Smooth muscle cell (in vitro differentiated cells): ENCODE results near the gene RAD51B. TPM values are rescaled to one million over a fixed set of nuclear protein-coding genes. Genes with fewer than 3 reads are reported as not detected.

ENCODE experiments used
- DNase-seq: peaks from one replicate; lab custom pipeline; 2025; ENCODE audit not compliant: unreplicated experiment; lab: John Stamatoyannopoulos, UW
- H2AFZ ChIP-seq: fragments of 200-600 bp; sonication (generic); 2 replicates; pipeline ENCODE4 v1.6.0; 2016; ENCODE audit warnings: antibody characterized with exemption, low read depth, mild to moderate bottlenecking
- H3F3A ChIP-seq: fragments of 200-600 bp; sonication (generic); 2 replicates; pipeline ENCODE4 v1.6.0; 2017; ENCODE audit warnings: antibody characterized with exemption, low read depth
- H3K27ac ChIP-seq: fragments of 200-600 bp; sonication (generic); 2 replicates; pipeline ENCODE4 v1.5.1; 2016; ENCODE audit warnings: low read depth, mild to moderate bottlenecking
- H3K27me3 ChIP-seq: fragments of 200-600 bp; sonication (generic); 2 replicates; pipeline ENCODE4 v1.6.1; 2016; ENCODE audit warnings: low read depth, mild to moderate bottlenecking
- H3K36me3 ChIP-seq: fragments of 200-600 bp; sonication (generic); 2 replicates; pipeline ENCODE4 v1.5.1; 2016; ENCODE audit warnings: low read depth
- H3K4me1 ChIP-seq: fragments of 200-600 bp; sonication (generic); 2 replicates; pipeline ENCODE4 v1.5.1; 2016; ENCODE audit warnings: low read depth
- H3K4me2 ChIP-seq: fragments of 200-600 bp; sonication (generic); 2 replicates; pipeline ENCODE4 v1.6.0; 2016; ENCODE audit warnings: mild to moderate bottlenecking
- H3K4me3 ChIP-seq: fragments of 200-600 bp; sonication (generic); 2 replicates; pipeline ENCODE4 v1.5.1; 2016; ENCODE audit warnings: mild to moderate bottlenecking
- H3K79me2 ChIP-seq: fragments of 200-600 bp; sonication (generic); 2 replicates; pipeline ENCODE4 v1.6.0; 2016; ENCODE audit warnings: low read depth, mild to moderate bottlenecking
- H3K9ac ChIP-seq: fragments of 200-600 bp; sonication (generic); 2 replicates; pipeline ENCODE4 v1.6.0; 2016; ENCODE audit warnings: low read depth
- H3K9me3 ChIP-seq: fragments of 200-600 bp; sonication (generic); replicated peaks from 2 replicates; pipeline ENCODE4 v1.5.1; 2016; ENCODE audit warnings: low read depth
- H4K20me1 ChIP-seq: fragments of 200-600 bp; sonication (generic); 2 replicates; pipeline ENCODE4 v1.6.0; 2016; ENCODE audit warnings: low read depth
- CTCF ChIP-seq: fragments of 200-600 bp; sonication (generic); IDR thresholded peaks from 2 replicates; pipeline ENCODE4 v1.5.1; 2017; ENCODE audit warnings: borderline replicate concordance, mild to moderate bottlenecking, antibody characterized with exemption; ENCODE audit not compliant: insufficient read depth, poor library complexity, severe bottlenecking
- WGBS: methylation state at CpG from one replicate; pipeline ENCODE4 v1.1.7; 2016; ENCODE audit warnings: low lambda C conversion rate; 5-methylcytosine and 5-hydroxymethylcytosine counted together
- polyA plus RNA-seq: library from polyadenylated mRNA; unstranded; fragments of >200 nt; fragmentation: Nextera tagmentation; extraction: Ambion mirVana; gene quantifications from 2 replicates; pipeline ENCODE4 v1.2.1, GENCODE V29; 2016
- total RNA-seq: library from RNA; depleted of rRNA; stranded (reverse); fragments of >200 nt; gene quantifications from 2 replicates; pipeline ENCODE4 v1.2.3, GENCODE V29; 2014

RAD51B gene
- total and polyA plus RNA-seq, 2 experiments from 2014 or later, result 4.6 to 5.3 TPM

- H3K4me1 ChIP-seq, result no peaks in the 10 kb centered on the region
- WGBS, result 80% methylated on average over 4 of the region's 4 CpGs
- H3F3A ChIP-seq, result no peaks in the 10 kb centered on the region
- H3K9me3 ChIP-seq, result no peaks in the 10 kb centered on the region
- DNase-seq, result no peak
- TF ChIP-seq CTCF, result no peak
- H3K9ac ChIP-seq, result no peak overlapping the region
- no peak overlapping the region for H2AFZ ChIP-seq
- no peaks in the 10 kb centered on the region for H3K79me2 ChIP-seq
- no peaks in the 10 kb centered on the region for H3K36me3 ChIP-seq
- no peaks in the 10 kb centered on the region for H4K20me1 ChIP-seq
- H3K27ac ChIP-seq, result no peak overlapping the region
- no peaks in the 10 kb centered on the region for H3K27me3 ChIP-seq
- no peak overlapping the region for H3K4me2 ChIP-seq
- H3K4me3 ChIP-seq, result no peak overlapping the region
These were observed 107.7 kb downstream of the RAD51B start for GRCh38 chr14:67927244-67927643.

GRCh38 chr14:67928375-67928774 lies 108.8 kb downstream of the RAD51B start:
- no peaks in the 10 kb centered on the region for H3K9me3 ChIP-seq
- H3K4me3 ChIP-seq, result no peak overlapping the region
- WGBS, result 88% methylated on average over 11 of the region's 11 CpGs
- no peaks in the 10 kb centered on the region for H3K36me3 ChIP-seq
- no peak for DNase-seq
- no peak overlapping the region for H3K27ac ChIP-seq
- H3F3A ChIP-seq, result no peaks in the 10 kb centered on the region
- H3K79me2 ChIP-seq, result no peaks in the 10 kb centered on the region
- H3K4me1 ChIP-seq, result peaks cover 5% of the 10 kb centered on the region
- no peaks in the 10 kb centered on the region for H3K27me3 ChIP-seq
- TF ChIP-seq CTCF, result no peak
- no peak overlapping the region for H3K9ac ChIP-seq
- H4K20me1 ChIP-seq, result no peaks in the 10 kb centered on the region
- H2AFZ ChIP-seq, result no peak overlapping the region
- H3K4me2 ChIP-seq, result no peak overlapping the region

- 91% methylated on average over 4 of the region's 4 CpGs for WGBS
- no peaks in the 10 kb centered on the region for H3K27me3 ChIP-seq
- no peaks in the 10 kb centered on the region for H3K79me2 ChIP-seq
- H2AFZ ChIP-seq, result no peak overlapping the region
- no peaks in the 10 kb centered on the region for H3K9me3 ChIP-seq
- H3K4me1 ChIP-seq, result peaks cover 24% of the 10 kb centered on the region
- DNase-seq, result no peak
- TF ChIP-seq CTCF, result no peak
- H3K27ac ChIP-seq, result no peak overlapping the region
- no peaks in the 10 kb centered on the region for H3F3A ChIP-seq
- no peak overlapping the region for H3K4me3 ChIP-seq
- no peak overlapping the region for H3K9ac ChIP-seq
- no peaks in the 10 kb centered on the region for H4K20me1 ChIP-seq
- H3K36me3 ChIP-seq, result no peaks in the 10 kb centered on the region
- no peak overlapping the region for H3K4me2 ChIP-seq
These were observed 113.2 kb downstream of the RAD51B start for GRCh38 chr14:67932708-67933246.

GRCh38 chr14:67933266-67933665 lies 113.7 kb downstream of the RAD51B start:
- H3K27ac ChIP-seq, result no peak overlapping the region
- no peaks in the 10 kb centered on the region for H3K36me3 ChIP-seq
- H2AFZ ChIP-seq, result no peak overlapping the region
- peaks cover 29% of the 10 kb centered on the region for H3K4me1 ChIP-seq
- no peak for TF ChIP-seq CTCF
- no peak overlapping the region for H3K4me3 ChIP-seq
- H3K27me3 ChIP-seq, result no peaks in the 10 kb centered on the region
- no peak for DNase-seq
- no peaks in the 10 kb centered on the region for H3K79me2 ChIP-seq
- H3F3A ChIP-seq, result no peaks in the 10 kb centered on the region
- H3K9me3 ChIP-seq, result no peaks in the 10 kb centered on the region
- no peak overlapping the region for H3K9ac ChIP-seq
- H3K4me2 ChIP-seq, result no peak overlapping the region
- H4K20me1 ChIP-seq, result no peaks in the 10 kb centered on the region
